ENCODE measurements around the gene MAD1L1. TPM values are rescaled to one million over a fixed set of nuclear protein-coding genes. Genes with fewer than 3 reads are reported as not detected.

Gene MAD1L1
- total and polyA plus RNA-seq, 2 of the 8 experiments (the other 6 are each of a cell fraction or from before 2014, with no cell fraction given), result 40.4 to 44.6 TPM

DNA sequence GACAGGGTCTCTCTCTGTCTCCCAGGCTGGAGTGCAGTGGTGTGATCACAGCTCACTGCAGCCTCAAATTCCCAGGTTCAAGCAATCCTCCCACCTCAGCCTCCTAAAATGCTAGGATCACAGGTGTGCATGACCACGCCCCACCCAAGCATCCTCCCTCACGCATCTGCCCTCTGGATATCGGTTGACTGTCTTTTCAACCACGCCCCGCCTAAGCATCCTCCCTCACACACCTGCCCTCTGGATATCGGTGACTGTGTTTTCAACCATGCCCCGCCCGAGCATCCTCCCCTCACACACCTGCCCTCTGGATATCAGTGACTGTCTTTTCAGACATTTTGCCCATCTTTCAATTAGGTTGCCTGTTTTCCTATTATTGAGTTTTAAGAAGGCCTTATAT, 140.5 kb downstream of the MAD1L1 start:
- Histone ChIP-seq H3K4ac (replicated peaks; ENCODE audit: insufficient read length, low read depth, low read length) (no peak overlapping the region), H3K23ac (ENCODE audit: insufficient read length) (no peak overlapping the region), H3K79me2 (ENCODE audit: control insufficient read depth in 1 of 2, insufficient read depth in 2 of 2, low read length in 2 of 2) (no peaks in the 10 kb centered on the region), H2BK12ac (ENCODE audit: low read depth, low read length) (no peak overlapping the region), H3K27ac (ENCODE audit: low read depth, low read length) (no peak overlapping the region), H4K20me1 (replicated peaks in 1 of 2; ENCODE audit: control insufficient read depth in 1 of 2, insufficient read depth in 2 of 2, low read length in 2 of 2) (peaks cover 0 to 2% of the 10 kb centered on the region in 2 experiments), H2BK5ac (ENCODE audit: low read depth, low read length) (no peak overlapping the region), H3K4me1 (replicated peaks in 1 of 4; ENCODE audit: control insufficient read depth in 3 of 4, insufficient read depth in 4 of 4, low read length in 3 of 4) (no peaks in the 10 kb centered on the region), H4K91ac (replicated peaks; ENCODE audit: insufficient read length, low read length) (no peak overlapping the region), H2AK5ac (ENCODE audit: low read depth, low read length) (no peak overlapping the region), H3K9me3 (ENCODE audit: insufficient read depth in 2 of 2, low read depth in 1 of 2, low read length in 1 of 2) (no peaks in the 10 kb centered on the region), H4K8ac (ENCODE audit: extremely low read depth, insufficient read depth, low read length) (no peak overlapping the region), H3K79me1 (ENCODE audit: low read depth, low read length) (peaks cover 7% of the 10 kb centered on the region), H4K5ac (ENCODE audit: insufficient read length, low read depth, low read length) (no peak overlapping the region), H3K18ac (ENCODE audit: extremely low read depth, low read length) (no peak overlapping the region), H2AFZ (ENCODE audit: low read length) (no peak overlapping the region), H3K14ac (ENCODE audit: insufficient read length) (no peak overlapping the region), H3K23me2 (ENCODE audit: low read depth, low read length) (no peaks in the 10 kb centered on the region), H2BK20ac (ENCODE audit: low read length) (no peak overlapping the region), H3K27me3 (replicated peaks in 1 of 4; ENCODE audit: control insufficient read depth in 3 of 4, extremely low read depth in 1 of 4, insufficient read depth in 3 of 4, low read length in 3 of 4) (no peaks in the 10 kb centered on the region), H3K4me2 (ENCODE audit: insufficient read depth in 1 of 2, low read depth in 2 of 2, low read length in 2 of 2) (no peak overlapping the region), H3K9ac (replicated peaks in 1 of 4; ENCODE audit: extremely low read depth in 1 of 4, low read depth in 3 of 4, low read length in 3 of 4) (no peak overlapping the region), H2BK120ac (replicated peaks; ENCODE audit: low read depth, low read length) (no peak overlapping the region), H3K36me3 (ENCODE audit: control insufficient read depth in 2 of 4, insufficient read depth in 4 of 4, low read length in 3 of 4) (no peaks in the 10 kb centered on the region), H2BK15ac (ENCODE audit: low read length) (no peak overlapping the region), H3K4me3 (ENCODE audit: extremely low read depth in 1 of 4, insufficient read depth in 2 of 4, low read depth in 3 of 4, low read length in 4 of 4) (no peak overlapping the region), H3K56ac (replicated peaks; ENCODE audit: insufficient read length, low read depth, low read length) (no peak overlapping the region)
- DNase-seq (ENCODE audit: low read depth in 1 of 2, low spot score in 2 of 2), result no peak
- CTCF ChIA-PET (ENCODE audit: partially characterized antibody), result no interaction called here
- FAIRE-seq, result no peak
- 91% methylated on average over 8 of the region's 8 CpGs; no CpG with 5 or more reads in 1 of the 2 experiments for WGBS, 2 experiments (ENCODE audit: extremely low coverage in 1 of 2, insufficient coverage in 1 of 2, insufficient read length in 1 of 2, insufficient replicate concordance in 2 of 2, low coverage in 1 of 2, low lambda C conversion rate in 2 of 2, missing lambda C conversion rate in 1 of 2)
- POLR2A ChIA-PET (ENCODE audit: partially characterized antibody), result no interaction called here
- no peak for TF ChIP-seq POU5F1 (IDR thresholded peaks at IDR 0.05; ENCODE audit: low read depth, low read length)
- no peak for TF ChIP-seq CBX5 (IDR thresholded peaks at IDR 0.05; ENCODE audit: low read depth, low read length)
- no peak for TF ChIP-seq EGR1 (IDR thresholded peaks at IDR 0.05; ENCODE audit: borderline replicate concordance, low read depth, low read length)
- TF ChIP-seq, protein P1, sequence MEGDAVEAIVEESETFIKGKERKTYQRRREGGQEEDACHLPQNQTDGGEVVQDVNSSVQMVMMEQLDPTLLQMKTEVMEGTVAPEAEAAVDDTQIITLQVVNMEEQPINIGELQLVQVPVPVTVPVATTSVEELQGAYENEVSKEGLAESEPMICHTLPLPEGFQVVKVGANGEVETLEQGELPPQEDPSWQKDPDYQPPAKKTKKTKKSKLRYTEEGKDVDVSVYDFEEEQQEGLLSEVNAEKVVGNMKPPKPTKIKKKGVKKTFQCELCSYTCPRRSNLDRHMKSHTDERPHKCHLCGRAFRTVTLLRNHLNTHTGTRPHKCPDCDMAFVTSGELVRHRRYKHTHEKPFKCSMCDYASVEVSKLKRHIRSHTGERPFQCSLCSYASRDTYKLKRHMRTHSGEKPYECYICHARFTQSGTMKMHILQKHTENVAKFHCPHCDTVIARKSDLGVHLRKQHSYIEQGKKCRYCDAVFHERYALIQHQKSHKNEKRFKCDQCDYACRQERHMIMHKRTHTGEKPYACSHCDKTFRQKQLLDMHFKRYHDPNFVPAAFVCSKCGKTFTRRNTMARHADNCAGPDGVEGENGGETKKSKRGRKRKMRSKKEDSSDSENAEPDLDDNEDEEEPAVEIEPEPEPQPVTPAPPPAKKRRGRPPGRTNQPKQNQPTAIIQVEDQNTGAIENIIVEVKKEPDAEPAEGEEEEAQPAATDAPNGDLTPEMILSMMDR (IDR thresholded peaks at IDR 0.05; ENCODE audit: control extremely low read depth in 1 of 3, insufficient read depth in 1 of 3, low read depth in 1 of 3, low read length in 3 of 3), result no peak
- TF ChIP-seq BRCA1 (IDR thresholded peaks at IDR 0.05; ENCODE audit: low read depth, low read length), result no peak
- no peak for TF ChIP-seq CEBPB (IDR thresholded peaks at IDR 0.05; ENCODE audit: low read depth, low read length)
- no peak for TF ChIP-seq MAFK (IDR thresholded peaks at IDR 0.05; ENCODE audit: low read depth, low read length)
- TF ChIP-seq EZH2 (IDR thresholded peaks at IDR 0.05; ENCODE audit: low read depth, low read length, severe bottlenecking), result no peak
- no peak for TF ChIP-seq CBX8 (IDR thresholded peaks at IDR 0.05; ENCODE audit: borderline replicate concordance, low read depth, low read length)
- TF ChIP-seq HDAC2 (IDR thresholded peaks at IDR 0.05; ENCODE audit: borderline replicate concordance in 1 of 2, low read depth in 2 of 2, low read length in 2 of 2), result no peak
- TF ChIP-seq, protein P2, sequence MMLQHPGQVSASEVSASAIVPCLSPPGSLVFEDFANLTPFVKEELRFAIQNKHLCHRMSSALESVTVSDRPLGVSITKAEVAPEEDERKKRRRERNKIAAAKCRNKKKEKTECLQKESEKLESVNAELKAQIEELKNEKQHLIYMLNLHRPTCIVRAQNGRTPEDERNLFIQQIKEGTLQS (IDR thresholded peaks at IDR 0.05; ENCODE audit: insufficient read depth, low read depth, low read length), result no peak
- no peak for TF ChIP-seq TCF12 (IDR thresholded peaks at IDR 0.05; ENCODE audit: low read depth, low read length)
